HEK293 (cell line): Measurements from ENCODE around the gene PNMA1.
A peak's percentile ranks its signal among the peaks of the same experiment; 100 is the strongest.

ENCODE experiments used
- CTCF ChIA-PET: fragments of 350-600 bp; formaldehyde crosslinking; extraction: SDS; loops from one replicate; lab custom pipeline; 2021; ENCODE audit warnings: antibody characterized with exemption; lab: Yijun Ruan, JAX
- POLR2A ChIA-PET: fragments of 300-600 bp; formaldehyde crosslinking; extraction: SDS; loops from one replicate; lab custom pipeline; 2020; ENCODE audit warnings: antibody characterized with exemption, inconsistent platforms; lab: Yijun Ruan, JAX
- H3K27ac ChIP-seq: fragments of 200-500 bp; sonication (Bioruptor generic); 2 replicates; pipeline ENCODE4 v1.5.1; 2014; ENCODE audit warnings: low read depth, low read length, control low read depth, inconsistent platforms; ENCODE audit errors: extremely low read depth
- H3K36me3 ChIP-seq, 2 experiments: fragments of 200-500 bp in 1 of 2; sonication (Bioruptor generic) in 1 of 2; 1 replicate in 1 of 2; 2 replicates in 1 of 2; pipeline ENCODE4 v1.5.1; 2014 to 2017; ENCODE audit warnings: inconsistent platforms in 2 of 2, low read length in 2 of 2; ENCODE audit not compliant: control insufficient read depth in 2 of 2, insufficient read depth in 1 of 2
- H3K4me1 ChIP-seq: fragments of 200-500 bp; sonication (Bioruptor generic); 2 replicates; pipeline ENCODE4 v1.5.1; 2014; ENCODE audit warnings: mild to moderate bottlenecking, low read length, inconsistent platforms; ENCODE audit not compliant: control insufficient read depth, insufficient read depth
- H3K4me3 ChIP-seq: 2 replicates; pipeline ENCODE4 v1.5.1; 2011; ENCODE audit warnings: low read depth, mild to moderate bottlenecking, control low read depth, low read length, moderate library complexity
- H3K9me3 ChIP-seq: fragments of 200-500 bp; sonication (Bioruptor generic); 2 replicates; pipeline ENCODE4 v1.5.1; 2014; ENCODE audit warnings: low read depth, low read length, inconsistent platforms; ENCODE audit not compliant: control insufficient read depth, insufficient read depth
- FEZF1 ChIP-seq: fragments of 450-650 bp; formaldehyde crosslinking; IDR thresholded peaks from 2 replicates; pipeline ENCODE4 v1.5.1; 2016; ENCODE audit warnings: missing biosample characterization, missing genetic modification characterization
- HOXD13 ChIP-seq: sonication (generic); formaldehyde crosslinking; IDR thresholded peaks from 2 replicates; pipeline ENCODE4 v1.8.0; 2022; ENCODE audit warnings: missing genetic modification reagents, borderline replicate concordance
- KLF1 ChIP-seq: fragments of 450-650 bp; formaldehyde crosslinking; IDR thresholded peaks from 2 replicates; pipeline ENCODE4 v1.5.1; 2016; ENCODE audit warnings: missing biosample characterization, missing genetic modification characterization
- KLF9 ChIP-seq: fragments of 450-650 bp; formaldehyde crosslinking; IDR thresholded peaks from 2 replicates; pipeline ENCODE4 v1.5.1; 2016; ENCODE audit warnings: missing biosample characterization, missing genetic modification characterization, low read depth
- MYNN ChIP-seq: fragments of 450-650 bp; formaldehyde crosslinking; IDR thresholded peaks from 2 replicates; pipeline ENCODE4 v1.5.1; 2016; ENCODE audit warnings: missing biosample characterization, missing genetic modification characterization, borderline replicate concordance
- MZF1 ChIP-seq: fragments of 450-650 bp; formaldehyde crosslinking; IDR thresholded peaks from 2 replicates; pipeline ENCODE4 v1.5.1; 2017; ENCODE audit warnings: missing biosample characterization, missing genetic modification characterization, borderline replicate concordance
- OSR2 ChIP-seq: fragments of 450-650 bp; formaldehyde crosslinking; IDR thresholded peaks from 2 replicates; pipeline ENCODE4 v1.5.1; 2016; ENCODE audit warnings: missing biosample characterization, missing genetic modification characterization
- RBAK ChIP-seq: fragments of 450-650 bp; formaldehyde crosslinking; IDR thresholded peaks from 2 replicates; pipeline ENCODE4 v1.5.1; 2016; ENCODE audit warnings: missing biosample characterization, missing genetic modification characterization
- SALL2 ChIP-seq: fragments of 450-650 bp; formaldehyde crosslinking; IDR thresholded peaks from 2 replicates; pipeline ENCODE4 v1.5.0; 2017; ENCODE audit warnings: missing biosample characterization, mild to moderate bottlenecking, missing genetic modification characterization, borderline replicate concordance
- SCRT1 ChIP-seq: fragments of 450-650 bp; formaldehyde crosslinking; IDR thresholded peaks from 2 replicates; pipeline ENCODE4 v1.5.1; 2016; ENCODE audit warnings: missing biosample characterization, missing genetic modification characterization, borderline replicate concordance
- ZBTB8A ChIP-seq: fragments of 450-650 bp; formaldehyde crosslinking; IDR thresholded peaks from 2 replicates; pipeline ENCODE4 v1.5.1; 2016; ENCODE audit warnings: missing biosample characterization, missing genetic modification characterization
- ZFP41 ChIP-seq: fragments of 450-650 bp; formaldehyde crosslinking; IDR thresholded peaks from 2 replicates; pipeline ENCODE4 v1.5.1; 2016; ENCODE audit warnings: missing biosample characterization, missing genetic modification characterization, borderline replicate concordance
- ZNF211 ChIP-seq: fragments of 450-650 bp; formaldehyde crosslinking; IDR thresholded peaks from 2 replicates; pipeline ENCODE4 v1.5.1; 2016; ENCODE audit warnings: low read depth, missing biosample characterization, missing genetic modification characterization
- ZNF223 ChIP-seq: fragments of 450-650 bp; formaldehyde crosslinking; IDR thresholded peaks from 2 replicates; pipeline ENCODE4 v1.5.1; 2016; ENCODE audit warnings: missing biosample characterization, missing genetic modification characterization
- ZNF266 ChIP-seq: fragments of 450-650 bp; formaldehyde crosslinking; IDR thresholded peaks from 2 replicates; pipeline ENCODE4 v1.5.1; 2016; ENCODE audit warnings: missing biosample characterization, missing genetic modification characterization, low read depth
- ZNF391 ChIP-seq: fragments of 450-650 bp; formaldehyde crosslinking; IDR thresholded peaks from 2 replicates; pipeline ENCODE4 v1.5.1; 2016; ENCODE audit warnings: low read depth, missing biosample characterization, missing genetic modification characterization, borderline replicate concordance
- ZNF394 ChIP-seq: fragments of 450-650 bp; formaldehyde crosslinking; IDR thresholded peaks from 2 replicates; pipeline ENCODE4 v1.5.1; 2016; ENCODE audit warnings: missing biosample characterization, missing genetic modification characterization, mild to moderate bottlenecking, moderate library complexity, borderline replicate concordance
- ZNF596 ChIP-seq: fragments of 450-650 bp; IDR thresholded peaks from 2 replicates; pipeline ENCODE4 v1.5.0; 2018; ENCODE audit warnings: missing biosample characterization, mild to moderate bottlenecking, missing genetic modification characterization, moderate library complexity
- ZNF768 ChIP-seq: fragments of 450-650 bp; formaldehyde crosslinking; IDR thresholded peaks from 2 replicates; pipeline ENCODE4 v1.5.1; 2018; ENCODE audit warnings: missing biosample characterization, mild to moderate bottlenecking, missing genetic modification characterization
- ZNF776 ChIP-seq: fragments of 450-650 bp; formaldehyde crosslinking; IDR thresholded peaks from 2 replicates; pipeline ENCODE4 v1.5.0; 2017; ENCODE audit warnings: missing biosample characterization, missing genetic modification characterization, borderline replicate concordance
- ZNF785 ChIP-seq: fragments of 450-650 bp; formaldehyde crosslinking; IDR thresholded peaks from 2 replicates; pipeline ENCODE4 v1.5.1; 2016; ENCODE audit warnings: missing biosample characterization, missing genetic modification characterization
- TF ChIP-seq, protein P1 (sequence below): fragments of 450-650 bp; formaldehyde crosslinking; IDR thresholded peaks from 2 replicates; pipeline ENCODE4 v1.5.1; 2017; ENCODE audit warnings: missing biosample characterization, missing genetic modification characterization
- TF ChIP-seq, protein P2 (sequence below): fragments of 450-650 bp; formaldehyde crosslinking; IDR thresholded peaks from 2 replicates; pipeline ENCODE4 v1.5.1; 2017; ENCODE audit warnings: missing biosample characterization, missing genetic modification characterization

PNMA1 gene

DNA sequence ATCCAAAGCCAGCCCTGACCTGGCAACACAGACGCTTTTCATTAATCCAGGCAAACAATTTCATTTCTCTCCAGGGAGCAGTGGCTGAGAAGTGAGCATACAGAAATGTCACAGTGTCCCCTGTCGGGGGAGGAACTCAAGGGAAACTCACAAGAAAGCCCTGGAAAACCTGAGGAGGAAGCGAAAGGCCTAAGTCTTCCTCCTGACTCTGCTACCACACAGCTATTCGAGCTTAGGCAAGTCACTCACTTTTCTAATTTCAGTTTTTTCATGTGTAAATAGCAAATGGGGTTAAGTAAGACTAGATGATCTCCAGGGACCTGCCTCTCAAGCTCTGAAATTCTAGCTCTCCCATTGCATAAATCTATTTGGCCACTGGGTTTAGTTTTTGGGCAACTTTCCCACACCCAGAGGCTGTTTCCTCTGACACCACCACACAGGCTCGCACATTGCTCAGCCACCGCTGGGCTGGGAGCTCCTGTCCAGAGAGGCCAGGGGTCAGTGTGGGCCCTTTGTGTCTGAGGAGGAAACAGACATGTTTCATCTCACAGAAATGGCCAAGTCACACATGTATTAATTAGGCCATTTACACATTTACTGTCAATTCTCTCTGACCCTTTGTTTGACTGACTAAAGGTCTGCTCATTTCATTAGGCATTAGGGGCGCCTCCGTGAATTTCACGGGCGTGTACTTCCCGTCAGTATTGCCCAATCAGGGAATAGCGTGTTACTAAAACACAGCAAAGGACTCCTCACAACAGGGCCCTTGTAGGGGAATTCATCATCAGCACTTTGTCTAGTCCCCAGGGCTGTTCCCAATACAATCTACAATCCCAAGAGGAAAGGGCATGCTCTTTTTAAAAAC lies 9.8 kb upstream of the PNMA1 start:
- TF ChIP-seq, protein P1, sequence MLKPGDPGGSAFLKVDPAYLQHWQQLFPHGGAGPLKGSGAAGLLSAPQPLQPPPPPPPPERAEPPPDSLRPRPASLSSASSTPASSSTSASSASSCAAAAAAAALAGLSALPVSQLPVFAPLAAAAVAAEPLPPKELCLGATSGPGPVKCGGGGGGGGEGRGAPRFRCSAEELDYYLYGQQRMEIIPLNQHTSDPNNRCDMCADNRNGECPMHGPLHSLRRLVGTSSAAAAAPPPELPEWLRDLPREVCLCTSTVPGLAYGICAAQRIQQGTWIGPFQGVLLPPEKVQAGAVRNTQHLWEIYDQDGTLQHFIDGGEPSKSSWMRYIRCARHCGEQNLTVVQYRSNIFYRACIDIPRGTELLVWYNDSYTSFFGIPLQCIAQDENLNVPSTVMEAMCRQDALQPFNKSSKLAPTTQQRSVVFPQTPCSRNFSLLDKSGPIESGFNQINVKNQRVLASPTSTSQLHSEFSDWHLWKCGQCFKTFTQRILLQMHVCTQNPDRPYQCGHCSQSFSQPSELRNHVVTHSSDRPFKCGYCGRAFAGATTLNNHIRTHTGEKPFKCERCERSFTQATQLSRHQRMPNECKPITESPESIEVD, result peak; percentile 69
- peak; percentile 42 for TF ChIP-seq FEZF1 (tag by site-specific recombination)
- no peak for TF ChIP-seq ZNF266 (tag by site-specific recombination)
- 0 out of 2 replicates have a peak, but pooled peaks have one; percentile 14 for TF ChIP-seq ZBTB8A (tag by site-specific recombination)
- 0 out of 2 replicates have a peak, but pooled peaks cover 3% of the 10 kb centered on the region for H3K4me1 ChIP-seq
- CTCF ChIA-PET, result interaction anchor here (0.6 to 1.0 kb wide), 2 partner anchors 102 to 605 kb away, joined by 3 read pairs; no protein-coding TSS in a partner anchor
- H3K9me3 ChIP-seq, result no peaks in the 10 kb centered on the region
- POLR2A ChIA-PET, result interaction anchor here (1.4 kb wide), 1 partner anchor 11 kb away, joined by 6 read pairs; no protein-coding TSS in a partner anchor
- H3K27ac ChIP-seq, result peak overlapping the region; percentile 37; the same call in 1 of the 2 replicates
- no peak overlapping the region for H3K4me3 ChIP-seq
- peaks cover 32 to 98% of the 10 kb centered on the region in 2 experiments for H3K36me3 ChIP-seq

DNA sequence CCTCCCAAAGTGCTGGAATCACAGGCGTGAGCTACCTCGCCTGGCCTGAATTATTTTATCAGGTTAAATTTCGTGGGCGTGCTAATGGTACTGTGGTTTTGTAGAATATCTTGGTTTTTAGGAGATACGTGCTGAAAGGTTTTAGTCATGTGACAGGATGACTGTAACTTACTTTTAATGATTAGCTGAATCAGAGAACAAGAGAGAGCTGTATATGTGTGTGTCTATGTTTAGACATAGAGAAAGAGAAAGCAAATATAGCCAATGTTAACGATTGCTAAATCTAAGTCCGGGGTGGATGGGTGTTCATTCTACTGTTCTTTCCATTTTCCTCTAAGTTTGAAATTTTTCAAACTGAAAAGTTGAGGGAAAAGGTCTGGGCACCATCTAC lies 9.2 kb upstream of the PNMA1 start:
- H3K9me3 ChIP-seq, result no peaks in the 10 kb centered on the region
- peak overlapping the region; percentile 37; the same call in 1 of the 2 replicates for H3K27ac ChIP-seq
- peaks cover 32 to 99% of the 10 kb centered on the region in 2 experiments for H3K36me3 ChIP-seq
- H3K4me1 ChIP-seq, result 0 out of 2 replicates have a peak, but pooled peaks cover 3% of the 10 kb centered on the region
- ChIA-PET POLR2A (interaction anchor here (1.4 kb wide), 1 partner anchor 11 kb away, joined by 6 read pairs; no protein-coding TSS in a partner anchor), CTCF (interaction anchor here (0.6 to 1.0 kb wide), 2 partner anchors 103 to 606 kb away, joined by 3 read pairs; no protein-coding TSS in a partner anchor)
- TF ChIP-seq SALL2 (tag by site-specific recombination) (no peak), ZNF394 (no peak), HOXD13 (no peak), ZFP41 (no peak), ZNF776 (tag by site-specific recombination) (no peak), MZF1 (tag by site-specific recombination) (no peak), SCRT1 (no peak), ZNF596 (tag by site-specific recombination) (no peak), RBAK (tag by site-specific recombination) (no peak), KLF1 (no peak), ZNF391 (tag by site-specific recombination) (no peak), MYNN (tag by site-specific recombination) (no peak), ZNF768 (tag by site-specific recombination) (no peak), KLF9 (tag by site-specific recombination) (no peak), ZNF211 (tag by site-specific recombination) (no peak), ZNF223 (no peak), OSR2 (no peak), ZNF785 (tag by site-specific recombination) (no peak)
- TF ChIP-seq, protein P2, sequence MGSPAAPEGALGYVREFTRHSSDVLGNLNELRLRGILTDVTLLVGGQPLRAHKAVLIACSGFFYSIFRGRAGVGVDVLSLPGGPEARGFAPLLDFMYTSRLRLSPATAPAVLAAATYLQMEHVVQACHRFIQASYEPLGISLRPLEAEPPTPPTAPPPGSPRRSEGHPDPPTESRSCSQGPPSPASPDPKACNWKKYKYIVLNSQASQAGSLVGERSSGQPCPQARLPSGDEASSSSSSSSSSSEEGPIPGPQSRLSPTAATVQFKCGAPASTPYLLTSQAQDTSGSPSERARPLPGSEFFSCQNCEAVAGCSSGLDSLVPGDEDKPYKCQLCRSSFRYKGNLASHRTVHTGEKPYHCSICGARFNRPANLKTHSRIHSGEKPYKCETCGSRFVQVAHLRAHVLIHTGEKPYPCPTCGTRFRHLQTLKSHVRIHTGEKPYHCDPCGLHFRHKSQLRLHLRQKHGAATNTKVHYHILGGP (tag by site-specific recombination), result no peak
- H3K4me3 ChIP-seq, result no peak overlapping the region
